Hematopoietic multipotent progenitor cell treated with erythropoietin and hydrocortisone succinate and interleukin-3 and kit ligand, for 6 days (in vitro differentiated cells): ENCODE results near the gene WDFY1.

Experiments used
- DNase-seq: peaks from one replicate; pipeline ENCODE4 v3.0.0-alpha.2; 2015

Gene WDFY1

GRCh38 chr2:223930103-223930976 lies 14.8 kb downstream of the WDFY1 start:
- peak; percentile 71 for DNase-seq

GRCh38 chr2:223929571-223930102 lies 15.5 kb downstream of the WDFY1 start:
- DNase-seq, result peak; percentile 63

GRCh38 chr2:223928113-223929006 lies 16.8 kb downstream of the WDFY1 start:
- DNase-seq, result no peak

- no peak for DNase-seq
Measured at GRCh38 chr2:223925106-223925505, 20.0 kb downstream of the WDFY1 start.

GRCh38 chr2:223923976-223924375 lies 21.2 kb downstream of the WDFY1 start:
- no peak for DNase-seq

GRCh38 chr2:223922308-223922707 lies 22.8 kb downstream of the WDFY1 start:
- DNase-seq, result no peak

- DNase-seq, result no peak
Measured at GRCh38 chr2:223921204-223921603, 23.9 kb downstream of the WDFY1 start.

- no peak for DNase-seq
Measured at GRCh38 chr2:223920109-223920508, 25.0 kb downstream of the WDFY1 start.

- DNase-seq, result peak; percentile 17
Measured at GRCh38 chr2:223918671-223919134, 26.4 kb downstream of the WDFY1 start.

- no peak for DNase-seq
Measured at GRCh38 chr2:223916181-223916920, 28.8 kb downstream of the WDFY1 start.

GRCh38 chr2:223915071-223915470 lies 30.1 kb downstream of the WDFY1 start:
- DNase-seq, result no peak

GRCh38 chr2:223914324-223914723 lies 30.8 kb downstream of the WDFY1 start:
- no peak for DNase-seq

- no peak for DNase-seq
Measured at GRCh38 chr2:223909001-223909741, 36.0 kb downstream of the WDFY1 start.

GRCh38 chr2:223908304-223908998 lies 36.7 kb downstream of the WDFY1 start:
- no peak for DNase-seq

GRCh38 chr2:223905996-223906395 lies 39.1 kb downstream of the WDFY1 start:
- no peak for DNase-seq

GRCh38 chr2:223901854-223902253 lies 43.3 kb downstream of the WDFY1 start:
- no peak for DNase-seq

- no peak for DNase-seq
Measured at GRCh38 chr2:223901311-223901710, 43.8 kb downstream of the WDFY1 start.

GRCh38 chr2:223900531-223900930 lies 44.6 kb downstream of the WDFY1 start:
- DNase-seq, result no peak

- DNase-seq, result no peak
Measured at GRCh38 chr2:223900066-223900465, 45.1 kb downstream of the WDFY1 start.

GRCh38 chr2:223897669-223898330 lies 47.3 kb downstream of the WDFY1 start:
- no peak for DNase-seq
